IMR-90 (cell line): ENCODE measurements around the gene ROBO2. TPM values are rescaled to one million over a fixed set of nuclear protein-coding genes. Genes with fewer than 3 reads are reported as not detected.

Experiments
- ATAC-seq: fragments of 200-7000 bp; cut with Tn5 transposase; 2 replicates; pipeline ENCODE4 v1.9.1; 2020; ENCODE audit warnings: low read depth, mild to moderate bottlenecking, moderate library complexity
- BruUV-seq: library from RNA; stranded (reverse); fragments of 400-500 nt; replicated peaks from 2 replicates; lab custom pipeline; 2021; lab: Mats Ljungman, UMichigan
- CTCF ChIA-PET: fragments of 300-600 bp; formaldehyde crosslinking; extraction: SDS; loops from one replicate; lab custom pipeline; 2021; ENCODE audit warnings: antibody characterized with exemption; lab: Yijun Ruan, JAX
- POLR2A ChIA-PET: fragments of 300-600 bp; sonication (Branson Sonifier 250); formaldehyde crosslinking; loops from one replicate; lab custom pipeline; 2022; ENCODE audit warnings: antibody characterized with exemption; ENCODE audit not compliant: unreplicated experiment; lab: Charles Lee
- DNase-seq: peaks from one replicate; pipeline ENCODE4 v3.0.0; 2013
- H2AFZ ChIP-seq: replicated peaks from 2 replicates; pipeline ENCODE3; 2013; ENCODE audit warnings: low read length, mild to moderate bottlenecking; ENCODE audit not compliant: poor library complexity
- H2AK5ac ChIP-seq: 2 replicates; pipeline ENCODE4 v1.6.1; 2013; ENCODE audit warnings: low read depth, low read length, inconsistent platforms
- H2AK9ac ChIP-seq: replicated peaks from 2 replicates; pipeline ENCODE3; 2013; ENCODE audit warnings: mild to moderate bottlenecking, low read depth, low read length, moderate library complexity; ENCODE audit not compliant: poor library complexity
- H2BK120ac ChIP-seq: 2 replicates; pipeline ENCODE4 v1.6.1; 2013; ENCODE audit warnings: low read depth, low read length, inconsistent platforms
- H2BK15ac ChIP-seq: 3 replicates; pipeline ENCODE4 v1.6.1; 2013; ENCODE audit warnings: low read depth, low read length, inconsistent platforms
- H2BK20ac ChIP-seq: 2 replicates; pipeline ENCODE4 v1.6.1; 2013; ENCODE audit warnings: low read depth, mild to moderate bottlenecking, inconsistent platforms, low read length, moderate library complexity
- H2BK5ac ChIP-seq: 2 replicates; pipeline ENCODE4 v1.6.1; 2013; ENCODE audit warnings: mild to moderate bottlenecking, low read depth, low read length, inconsistent platforms; ENCODE audit not compliant: poor library complexity, severe bottlenecking
- H3K14ac ChIP-seq: replicated peaks from 2 replicates; pipeline ENCODE4 v1.6.1; 2013; ENCODE audit warnings: low read depth, low read length, inconsistent platforms
- H3K18ac ChIP-seq: 2 replicates; pipeline ENCODE4 v1.6.1; 2013; ENCODE audit warnings: low read depth, low read length, control low read depth
- H3K23ac ChIP-seq: 2 replicates; pipeline ENCODE4 v1.6.1; 2013; ENCODE audit warnings: low read depth, low read length, inconsistent platforms
- H3K27ac ChIP-seq: 2 replicates; pipeline ENCODE4 v1.5.1; 2013; ENCODE audit warnings: mild to moderate bottlenecking, control low read depth, low read length; ENCODE audit not compliant: insufficient read depth
- H3K27me3 ChIP-seq: 2 replicates; pipeline ENCODE4 v1.6.1; 2013; ENCODE audit warnings: low read length; ENCODE audit not compliant: control insufficient read depth, insufficient read depth
- H3K36me3 ChIP-seq: 2 replicates; pipeline ENCODE4 v1.6.1; 2013; ENCODE audit warnings: low read length, mixed read lengths; ENCODE audit not compliant: control insufficient read depth, insufficient read depth
- H3K4ac ChIP-seq: 2 replicates; pipeline ENCODE4 v1.6.1; 2013; ENCODE audit warnings: low read depth, low read length, inconsistent platforms
- H3K4me1 ChIP-seq: 2 replicates; pipeline ENCODE4 v1.6.1; 2013; ENCODE audit warnings: low read length, mixed read lengths; ENCODE audit not compliant: control insufficient read depth, insufficient read depth
- H3K4me2 ChIP-seq: 2 replicates; pipeline ENCODE4 v1.6.1; 2013; ENCODE audit warnings: low read depth, mild to moderate bottlenecking, control low read depth, low read length, moderate library complexity
- H3K4me3 ChIP-seq: 2 replicates; pipeline ENCODE4 v1.5.1; 2013; ENCODE audit warnings: low read depth, mild to moderate bottlenecking, control low read depth, low read length, moderate library complexity; ENCODE audit not compliant: insufficient read depth
- H3K56ac ChIP-seq: 2 replicates; pipeline ENCODE4 v1.6.1; 2013; ENCODE audit warnings: low read length, inconsistent platforms; ENCODE audit not compliant: insufficient read depth; ENCODE audit errors: extremely low read depth
- H3K79me1 ChIP-seq, 2 experiments: 2 replicates each; pipeline ENCODE4 v1.6.1; 2013; ENCODE audit warnings: low read length in 2 of 2, inconsistent platforms in 1 of 2, low read depth in 1 of 2
- H3K9ac ChIP-seq: 2 replicates; pipeline ENCODE4 v1.6.1; 2013; ENCODE audit warnings: low read depth, low read length, control low read depth
- H3K9me1 ChIP-seq: 2 replicates; pipeline ENCODE4 v1.6.1; 2013; ENCODE audit warnings: low read length, inconsistent platforms; ENCODE audit not compliant: insufficient read depth
- H3K9me3 ChIP-seq: 2 replicates; pipeline ENCODE4 v1.6.1; 2013; ENCODE audit warnings: low read length; ENCODE audit not compliant: control insufficient read depth, insufficient read depth
- H4K20me1 ChIP-seq: 2 replicates; pipeline ENCODE4 v1.6.1; 2013; ENCODE audit warnings: low read length, inconsistent platforms; ENCODE audit not compliant: insufficient read depth
- H4K5ac ChIP-seq: 2 replicates; pipeline ENCODE4 v1.6.1; 2013; ENCODE audit warnings: mild to moderate bottlenecking, low read depth, low read length, control low read depth
- H4K8ac ChIP-seq, 2 experiments: 2 replicates each; pipeline ENCODE4 v1.6.1; 2013; ENCODE audit warnings: low read depth in 2 of 2, low read length in 2 of 2, control low read depth in 1 of 2, inconsistent platforms in 1 of 2
- H4K91ac ChIP-seq: 2 replicates; pipeline ENCODE4 v1.6.1; 2013; ENCODE audit warnings: low read depth, low read length, inconsistent platforms; ENCODE audit not compliant: insufficient read depth
- BHLHE40 ChIP-seq: fragments of 150-350 bp; IDR thresholded peaks from 2 replicates; pipeline ENCODE4 v1.6.1; 2016; ENCODE audit warnings: mild to moderate bottlenecking, low read depth, low read length
- CEBPB ChIP-seq: IDR thresholded peaks from 2 replicates; pipeline ENCODE4 v1.6.1; 2012; ENCODE audit warnings: low read depth, low read length, improper control_type of control experiment
- CHD1 ChIP-seq: IDR thresholded peaks from 2 replicates; pipeline ENCODE4 v1.6.1; 2012; ENCODE audit warnings: low read depth, low read length, improper control_type of control experiment
- CTCF ChIP-seq: conservative IDR thresholded peaks from 2 replicates; pipeline ENCODE4 v1.5.1; 2012; ENCODE audit warnings: mild to moderate bottlenecking, low read depth, low read length, improper control_type of control experiment
- ELK1 ChIP-seq: fragments of 150-350 bp; IDR thresholded peaks from 2 replicates; pipeline ENCODE4 v1.6.1; 2016; ENCODE audit warnings: low read depth, mild to moderate bottlenecking, low read length, moderate library complexity, borderline replicate concordance
- FOS ChIP-seq: fragments of 150-350 bp; IDR thresholded peaks from 2 replicates; pipeline ENCODE4 v1.6.1; 2016; ENCODE audit warnings: low read depth, low read length
- MAFK ChIP-seq: IDR thresholded peaks from 2 replicates; pipeline ENCODE4 v1.6.1; 2012; ENCODE audit warnings: low read depth, low read length, improper control_type of control experiment
- MAZ ChIP-seq: IDR thresholded peaks from 2 replicates; pipeline ENCODE4 v1.6.1; 2012; ENCODE audit warnings: low read depth, mild to moderate bottlenecking, low read length, improper control_type of control experiment, moderate library complexity, borderline replicate concordance
- MXI1 ChIP-seq: IDR thresholded peaks from 2 replicates; pipeline ENCODE4 v1.6.1; 2012; ENCODE audit warnings: low read depth, mild to moderate bottlenecking, low read length, moderate library complexity, borderline replicate concordance
- NFE2L2 ChIP-seq: fragments of 150-350 bp; IDR thresholded peaks from 2 replicates; pipeline ENCODE4 v1.6.1; 2016; ENCODE audit warnings: low read depth, mild to moderate bottlenecking, low read length
- POLR2A ChIP-seq: IDR thresholded peaks from 2 replicates; pipeline ENCODE4 v1.6.1; 2012; ENCODE audit warnings: mild to moderate bottlenecking, low read depth, low read length
- RAD21 ChIP-seq: IDR thresholded peaks from 2 replicates; pipeline ENCODE4 v1.6.1; 2012; ENCODE audit warnings: low read length, improper control_type of control experiment
- RCOR1 ChIP-seq: IDR thresholded peaks from 2 replicates; pipeline ENCODE4 v1.6.1; 2012; ENCODE audit warnings: mild to moderate bottlenecking, low read length, improper control_type of control experiment; ENCODE audit not compliant: insufficient replicate concordance
- RFX5 ChIP-seq: IDR thresholded peaks from 2 replicates; pipeline ENCODE4 v1.8.0; 2012; ENCODE audit warnings: low read depth, mild to moderate bottlenecking, low read length, moderate library complexity
- SMC3 ChIP-seq: fragments of 150-350 bp; IDR thresholded peaks from 2 replicates; pipeline ENCODE4 v1.6.1; 2016; ENCODE audit warnings: low read depth, mild to moderate bottlenecking, antibody characterized with exemption, low read length, moderate library complexity
- USF2 ChIP-seq: fragments of 150-350 bp; IDR thresholded peaks from 2 replicates; pipeline ENCODE4 v1.6.1; 2017; ENCODE audit warnings: mild to moderate bottlenecking, antibody characterized with exemption, low read length, low read depth
- WGBS, 2 experiments: methylation state at CpG; one replicate each; pipeline versions ENCODE4 v1.1.5 to v1.1.7; 2013; ENCODE audit warnings: missing lambda C conversion rate in 2 of 2; ENCODE audit not compliant: insufficient read length in 1 of 2; ENCODE audit errors: extremely low coverage in 2 of 2; 5-methylcytosine and 5-hydroxymethylcytosine counted together
- dilution Hi-C: fragments of 300-500 bp; cut with HindIII; formaldehyde crosslinking; loops from one replicate; pipeline ENCODE4 v1.14.3; 2018; ENCODE audit warnings: low sequenced_read_pairs; ENCODE audit not compliant: unreplicated experiment
- in situ Hi-C: fragments of 300-500 bp; cut with MboI; formaldehyde crosslinking; loops from 3 replicates; pipeline ENCODE4 v1.14.3; 2019; ENCODE audit warnings: low sequenced_read_pairs, inconsistent platforms, mixed read lengths
- intact Hi-C: fragments of 100-400 bp; cut with micrococcal nuclease; formaldehyde crosslinking; loops from 2 replicates; pipeline ENCODE4 v1.10.0; 2022
- polyA plus RNA-seq, 3 experiments: library from polyadenylated mRNA; depleted of rRNA; stranded (reverse); fragments of >200 nt; gene quantifications; 2 replicates each; pipeline ENCODE4 v1.2.3, GENCODE V29; 2012; ENCODE audit warnings: low replicate concordance in 1 of 3
- total RNA-seq: library from RNA; depleted of rRNA; stranded (reverse); fragments of >200 nt; gene quantifications from 2 replicates; pipeline ENCODE4 v1.2.3, GENCODE V29; 2012

ROBO2 gene
- total and polyA plus RNA-seq, 2 of the 4 experiments (the other 2 are of a cell fraction): 9.3 to 14.5 TPM

GRCh38 chr3:77040216-77040615, 317 bp downstream of the ROBO2 start:
- dilution Hi-C loops (no loop called here), intact Hi-C loops (no loop called here), in situ Hi-C loops (loop anchor here (25.0 kb wide), 1 partner anchor 1172 kb away; no protein-coding TSS in a partner anchor)
- TF ChIP-seq CEBPB (no peak), RAD21 (no peak), RCOR1 (no peak), POLR2A (no peak), RFX5 (no peak), MAZ (no peak), MXI1 (no peak), FOS (no peak), CHD1 (no peak), CTCF (no peak), ELK1 (no peak), NFE2L2 (no peak), BHLHE40 (no peak), SMC3 (no peak), MAFK (no peak), USF2 (no peak)
- POLR2A ChIA-PET: no interaction called here
- Histone ChIP-seq H3K27me3 (peaks cover 29% of the 10 kb centered on the region), H2AFZ (peak overlapping the region; percentile 9), H3K23ac (no peak overlapping the region), H3K14ac (no peak overlapping the region), H2AK5ac (no peak overlapping the region), H3K4ac (no peak overlapping the region), H4K8ac (no peak overlapping the region), H2AK9ac (no peak overlapping the region), H3K79me1 (no peaks in the 10 kb centered on the region), H3K27ac (no peak overlapping the region), H2BK15ac (no peak overlapping the region), H3K4me3 (peak overlapping the region; percentile 48), H3K18ac (no peak overlapping the region; the same call in 1 of the 2 replicates), H3K56ac (no peak overlapping the region), H3K4me2 (peak overlapping the region; percentile 97), H4K20me1 (no peaks in the 10 kb centered on the region), H2BK120ac (no peak overlapping the region), H2BK5ac (no peak overlapping the region), H3K36me3 (no peaks in the 10 kb centered on the region), H3K4me1 (no peaks in the 10 kb centered on the region), H3K9me1 (no peaks in the 10 kb centered on the region), H3K9ac (no peak overlapping the region), H2BK20ac (no peak overlapping the region), H4K5ac (no peak overlapping the region), H3K9me3 (no peaks in the 10 kb centered on the region), H4K91ac (no peak overlapping the region)
- CTCF ChIA-PET: interaction anchor here (1.9 kb wide), 1 partner anchor 286 kb away, joined by 6 read pairs; no protein-coding TSS in a partner anchor
- no peak for ATAC-seq
- BruUV-seq: no TSS peak
- DNase-seq: peak; percentile 1
- WGBS, 2 experiments: no CpG with 5 or more reads among the region's 11 CpGs
